Endothelial cell of umbilical vein (primary cell): ENCODE measurements around the gene CAMTA1. TPM values are rescaled to one million over a fixed set of nuclear protein-coding genes. Genes with fewer than 3 reads are reported as not detected.

Experiments
- BruUV-seq: library from RNA; stranded (reverse); fragments of 400-500 nt; replicated peaks from 2 replicates; lab custom pipeline; 2021; lab: Mats Ljungman, UMichigan
- CTCF ChIA-PET: fragments of 300-600, 350-600 bp; sonication (Branson Sonifier 250); formaldehyde crosslinking; loops from one replicate; lab custom pipeline; 2021; ENCODE audit warnings: antibody characterized with exemption, inconsistent platforms; lab: Charles Lee
- POLR2A ChIA-PET: fragments of 300-600, 350-600 bp; sonication (Branson Sonifier 250); formaldehyde crosslinking; loops from one replicate; lab custom pipeline; 2021; ENCODE audit warnings: antibody characterized with exemption, inconsistent platforms; lab: Charles Lee
- DNase-seq: peaks from one replicate; pipeline ENCODE4 v3.0.0-alpha.2; 2011; ENCODE audit warnings: low read depth, low spot score
- FAIRE-seq: peaks from 2 replicates; lab custom pipeline; 2011; peaks lifted over from hg19 to GRCh38; lab: Jason Lieb, UNC
- H2AFZ ChIP-seq: 2 replicates; pipeline ENCODE4 v1.6.0; 2012; ENCODE audit warnings: low read depth, low read length, control low read depth, inconsistent platforms
- H3K27ac ChIP-seq: 2 replicates; pipeline ENCODE4 v1.5.1; 2011; ENCODE audit warnings: low read depth, mild to moderate bottlenecking, control low read depth, low read length, moderate library complexity; ENCODE audit not compliant: insufficient read depth
- H3K27me3 ChIP-seq, 2 experiments: 2 replicates each; pipeline versions ENCODE4 v1.6.0 to v1.6.1; 2011; ENCODE audit warnings: low read length in 2 of 2, mixed read lengths in 1 of 2; ENCODE audit not compliant: control insufficient read depth in 2 of 2, insufficient read depth in 2 of 2
- H3K36me3 ChIP-seq, 2 experiments: 2 replicates in 1 of 2; 3 replicates in 1 of 2; pipeline ENCODE4 v1.5.1; 2011; ENCODE audit warnings: low read length in 2 of 2, mild to moderate bottlenecking in 1 of 2, moderate library complexity in 1 of 2; ENCODE audit not compliant: control insufficient read depth in 2 of 2, insufficient read depth in 2 of 2; ENCODE audit errors: extremely low read depth in 1 of 2
- H3K4me1 ChIP-seq: 3 replicates; pipeline ENCODE4 v1.5.1; 2011; ENCODE audit warnings: mild to moderate bottlenecking, low read length; ENCODE audit not compliant: control insufficient read depth, insufficient read depth; ENCODE audit errors: extremely low read depth
- H3K4me2 ChIP-seq: 2 replicates; pipeline ENCODE4 v1.6.1; 2011; ENCODE audit warnings: low read length, control low read depth, mixed read lengths; ENCODE audit not compliant: insufficient read depth
- H3K4me3 ChIP-seq, 3 experiments: fragments of 200-600 bp in 1 of 3; sonication (generic), shearing (Covaris generic) in 1 of 3; replicated peaks in 1 of 3; 2 replicates each; pipeline ENCODE4 v1.5.1; 2011 to 2016; ENCODE audit warnings: control low read depth in 3 of 3, low read length in 3 of 3, mild to moderate bottlenecking in 2 of 3, inconsistent platforms in 1 of 3, low read depth in 1 of 3, moderate library complexity in 1 of 3; ENCODE audit not compliant: insufficient read depth in 1 of 3
- H3K79me2 ChIP-seq: 2 replicates; pipeline ENCODE4 v1.6.0; 2012; ENCODE audit warnings: low read length, inconsistent platforms; ENCODE audit not compliant: control insufficient read depth, insufficient read depth
- H3K9ac ChIP-seq: replicated peaks from 2 replicates; pipeline ENCODE3; 2011; ENCODE audit warnings: low read length, control low read depth; ENCODE audit not compliant: insufficient read depth; ENCODE audit errors: extremely low read depth
- H3K9me1 ChIP-seq: replicated peaks from 3 replicates; pipeline ENCODE4 v1.6.0; 2011; ENCODE audit warnings: mild to moderate bottlenecking, low read length; ENCODE audit not compliant: control insufficient read depth, insufficient read depth; ENCODE audit errors: extremely low read depth
- H3K9me3 ChIP-seq: replicated peaks from 2 replicates; pipeline ENCODE4 v1.5.1; 2012; ENCODE audit warnings: low read length, inconsistent platforms; ENCODE audit not compliant: control insufficient read depth, insufficient read depth
- H4K20me1 ChIP-seq: replicated peaks from 2 replicates; pipeline ENCODE3; 2011; ENCODE audit warnings: mild to moderate bottlenecking, low read length; ENCODE audit not compliant: control insufficient read depth, insufficient read depth; ENCODE audit errors: extremely low read depth
- EZH2 ChIP-seq: IDR thresholded peaks from 2 replicates; pipeline ENCODE4 v1.6.1; 2012; ENCODE audit warnings: borderline replicate concordance, low read depth, mild to moderate bottlenecking, moderate library complexity, low read length, inconsistent platforms; ENCODE audit not compliant: severe bottlenecking
- FOS ChIP-seq: IDR thresholded peaks from 2 replicates; pipeline ENCODE4 v1.6.1; 2011; ENCODE audit warnings: mild to moderate bottlenecking, low read length, moderate library complexity, borderline replicate concordance; ENCODE audit not compliant: insufficient read depth
- GATA2 ChIP-seq: IDR thresholded peaks from 2 replicates; pipeline ENCODE4 v1.7.0; 2011; ENCODE audit warnings: low read depth, mild to moderate bottlenecking, moderate library complexity, mixed read lengths, low read length; ENCODE audit not compliant: insufficient read length, insufficient read depth
- JUN ChIP-seq: IDR thresholded peaks from 2 replicates; pipeline ENCODE4 v1.6.1; 2011; ENCODE audit warnings: borderline replicate concordance, low read depth; ENCODE audit not compliant: insufficient read length, insufficient read depth
- MAX ChIP-seq: IDR thresholded peaks from 2 replicates; pipeline ENCODE4 v1.6.1; 2011; ENCODE audit not compliant: insufficient read depth, insufficient read length
- MYC ChIP-seq: IDR thresholded peaks from one replicate; pipeline ENCODE4 v1.6.1; 2011; ENCODE audit warnings: mild to moderate bottlenecking, low read depth, low read length
- POLR2A ChIP-seq: IDR thresholded peaks from 2 replicates; pipeline ENCODE4 v1.6.1; 2012; ENCODE audit warnings: low read depth, mild to moderate bottlenecking, control low read depth, low read length
- POLR2AphosphoS5 ChIP-seq: IDR thresholded peaks from 2 replicates; pipeline ENCODE4 v1.6.1; 2012; ENCODE audit warnings: low read depth, mild to moderate bottlenecking, control low read depth, low read length, moderate library complexity; ENCODE audit not compliant: insufficient read depth
- dilution Hi-C: fragments of 300-500 bp; cut with MboI; formaldehyde crosslinking; loops from one replicate; pipeline ENCODE4 v1.15.0; 2019; ENCODE audit warnings: low sequenced_read_pairs; ENCODE audit not compliant: extremely low pct_ligation_motif_present
- intact Hi-C: fragments of 100-400 bp; cut with micrococcal nuclease; formaldehyde crosslinking; loops from one replicate; pipeline ENCODE4 v1.10.0; 2022
- polyA plus RNA-seq, 4 experiments: library from polyadenylated mRNA; depleted of rRNA in 3 of 4; stranded (reverse) in 3 of 4; unstranded in 1 of 4; fragments of >200 nt; gene quantifications; 2 replicates each; pipeline versions ENCODE4 v1.2.1 to v1.2.3, GENCODE V29; 2011 to 2012; ENCODE audit warnings: missing spikeins in 1 of 4
- total RNA-seq: library from RNA; stranded (reverse); gene quantifications from 2 replicates; pipeline ENCODE4 v1.2.3, GENCODE V29; 2021
- TF ChIP-seq, protein P1 (sequence below), 2 donors: IDR thresholded peaks; 1 replicate in 1 of 2; 2 replicates in 1 of 2; pipeline ENCODE4 v1.5.1; 2011; ENCODE audit warnings: low read length in 2 of 2, mild to moderate bottlenecking in 2 of 2, moderate library complexity in 2 of 2, control low read depth in 1 of 2, inconsistent platforms in 1 of 2, low read depth in 1 of 2; ENCODE audit not compliant: insufficient read depth in 1 of 2; ENCODE audit errors: extremely low read depth in 1 of 2

CAMTA1 gene
- total and polyA plus RNA-seq, 2 donors (not counting 3 experiments of a cell fraction or from before 2014, with no cell fraction given), result 50.8 to 92.7 TPM

- H3K4me3 ChIP-seq, result no peak overlapping the region
- H3K27me3 ChIP-seq, result no peaks in the 10 kb centered on the region
- H2AFZ ChIP-seq, result peak overlapping the region; percentile 23
- POLR2A ChIA-PET, result no interaction called here
- no peak for TF ChIP-seq EZH2
- TF ChIP-seq MAX, result no peak
- no peak for TF ChIP-seq POLR2AphosphoS5
- TF ChIP-seq JUN, result no peak
- TF ChIP-seq FOS, result no peak
- no peak for TF ChIP-seq POLR2A
- TF ChIP-seq, protein P1, sequence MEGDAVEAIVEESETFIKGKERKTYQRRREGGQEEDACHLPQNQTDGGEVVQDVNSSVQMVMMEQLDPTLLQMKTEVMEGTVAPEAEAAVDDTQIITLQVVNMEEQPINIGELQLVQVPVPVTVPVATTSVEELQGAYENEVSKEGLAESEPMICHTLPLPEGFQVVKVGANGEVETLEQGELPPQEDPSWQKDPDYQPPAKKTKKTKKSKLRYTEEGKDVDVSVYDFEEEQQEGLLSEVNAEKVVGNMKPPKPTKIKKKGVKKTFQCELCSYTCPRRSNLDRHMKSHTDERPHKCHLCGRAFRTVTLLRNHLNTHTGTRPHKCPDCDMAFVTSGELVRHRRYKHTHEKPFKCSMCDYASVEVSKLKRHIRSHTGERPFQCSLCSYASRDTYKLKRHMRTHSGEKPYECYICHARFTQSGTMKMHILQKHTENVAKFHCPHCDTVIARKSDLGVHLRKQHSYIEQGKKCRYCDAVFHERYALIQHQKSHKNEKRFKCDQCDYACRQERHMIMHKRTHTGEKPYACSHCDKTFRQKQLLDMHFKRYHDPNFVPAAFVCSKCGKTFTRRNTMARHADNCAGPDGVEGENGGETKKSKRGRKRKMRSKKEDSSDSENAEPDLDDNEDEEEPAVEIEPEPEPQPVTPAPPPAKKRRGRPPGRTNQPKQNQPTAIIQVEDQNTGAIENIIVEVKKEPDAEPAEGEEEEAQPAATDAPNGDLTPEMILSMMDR (IDR thresholded peaks at IDR 0.05; ENCODE audit: extremely low read depth in 1 of 2, insufficient read depth in 1 of 2, low read depth in 1 of 2, low read length in 2 of 2), result no peak
- no peak for TF ChIP-seq MYC
- no peak for TF ChIP-seq GATA2
- no peaks in the 10 kb centered on the region for H3K4me1 ChIP-seq
- no peak for DNase-seq
- no peaks in the 10 kb centered on the region for H4K20me1 ChIP-seq
- no peak overlapping the region for H3K9ac ChIP-seq
- H3K9me3 ChIP-seq, result no peaks in the 10 kb centered on the region
- BruUV-seq, result no TSS peak
- CTCF ChIA-PET, result interaction anchor here (1.2 kb wide), 1 partner anchor 52 kb away, joined by 3 read pairs; no protein-coding TSS in a partner anchor
- intact Hi-C loops, result no loop called here
- H3K27ac ChIP-seq, result no peak overlapping the region
- dilution Hi-C loops, result no loop called here
- no peak for FAIRE-seq
- H3K36me3 ChIP-seq, result no peaks in the 10 kb centered on the region
- no peaks in the 10 kb centered on the region for H3K9me1 ChIP-seq
- no peaks in the 10 kb centered on the region for H3K79me2 ChIP-seq
- no peak overlapping the region for H3K4me2 ChIP-seq
These were observed 656.0 kb downstream of the CAMTA1 start for GRCh38 chr1:7441143-7441841.
